HG02981 (cell line): ENCODE results near the gene MKLN1.
"Not testable (repeated sequence)": the region's sequence is repeated elsewhere in the genome, so short reads cannot be mapped to it uniquely, and the experiment has no call there.

Experiments
- ATAC-seq: cut with Tn5 transposase; IDR thresholded peaks from one replicate; pipeline ENCODE4 v1.9.1; 2021; ENCODE audit warnings: mild to moderate bottlenecking, moderate library complexity; ENCODE audit not compliant: unreplicated experiment

The MKLN1 gene

DNA sequence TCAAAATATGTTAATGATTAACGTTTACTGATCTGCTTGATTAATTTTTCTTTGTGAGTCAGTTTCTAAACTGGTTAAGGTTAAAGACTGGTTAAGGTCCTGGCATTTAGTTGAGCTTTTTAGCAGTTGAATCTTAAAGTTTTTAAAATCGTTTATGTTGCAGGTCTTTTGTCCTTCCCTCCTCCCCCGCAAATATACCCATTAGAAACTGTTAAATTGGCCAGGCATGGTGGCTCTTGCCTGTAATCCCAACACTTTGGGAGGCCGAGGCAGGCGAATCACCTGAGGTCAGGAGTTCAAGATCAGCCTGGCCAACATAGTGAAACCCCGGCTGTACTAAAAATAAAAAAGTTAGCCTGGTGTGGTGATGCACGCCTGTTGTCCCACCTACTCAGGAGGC, 127.9 kb downstream of the MKLN1 start:
- no peak for ATAC-seq

- no peak for ATAC-seq
Observed at GRCh38 chr7:131456338-131456737, 128.7 kb downstream of the MKLN1 start.

- ATAC-seq: no peak
Observed at GRCh38 chr7:131459256-131459655, 131.6 kb downstream of the MKLN1 start.

- ATAC-seq: no peak
Observed at GRCh38 chr7:131462059-131462458, 134.4 kb downstream of the MKLN1 start.

- ATAC-seq: not testable (repeated sequence)
Observed at GRCh38 chr7:131462715-131463114, 135.0 kb downstream of the MKLN1 start.

DNA sequence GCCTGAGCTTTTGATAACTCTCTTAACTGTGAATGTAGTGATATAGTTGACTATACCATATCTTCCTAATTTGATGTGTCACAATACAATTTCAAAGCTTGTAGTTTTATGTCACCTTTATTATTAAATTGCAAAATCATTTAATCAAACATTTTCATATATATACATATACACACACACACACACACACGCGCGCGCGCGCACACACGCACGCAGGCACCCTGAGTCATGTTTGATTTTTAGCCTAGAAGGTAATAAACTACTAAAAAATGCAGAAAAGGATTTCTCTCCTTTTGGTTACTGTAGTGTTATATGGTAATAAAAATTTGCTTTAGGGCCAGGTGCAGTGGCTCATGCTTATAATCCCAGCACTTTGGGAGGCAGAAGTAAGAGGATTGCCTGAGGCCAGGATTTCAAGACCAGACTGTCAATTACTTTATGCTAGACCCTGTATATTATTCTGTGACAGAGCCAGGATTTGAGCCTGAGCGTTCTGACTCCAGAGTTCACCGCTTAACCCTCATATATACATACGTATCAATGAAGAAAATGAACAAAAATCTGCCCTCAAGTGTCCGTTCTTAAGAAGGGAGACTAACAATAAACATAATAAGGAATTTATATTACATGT, 139.2 kb downstream of the MKLN1 start:
- ATAC-seq: no peak

DNA sequence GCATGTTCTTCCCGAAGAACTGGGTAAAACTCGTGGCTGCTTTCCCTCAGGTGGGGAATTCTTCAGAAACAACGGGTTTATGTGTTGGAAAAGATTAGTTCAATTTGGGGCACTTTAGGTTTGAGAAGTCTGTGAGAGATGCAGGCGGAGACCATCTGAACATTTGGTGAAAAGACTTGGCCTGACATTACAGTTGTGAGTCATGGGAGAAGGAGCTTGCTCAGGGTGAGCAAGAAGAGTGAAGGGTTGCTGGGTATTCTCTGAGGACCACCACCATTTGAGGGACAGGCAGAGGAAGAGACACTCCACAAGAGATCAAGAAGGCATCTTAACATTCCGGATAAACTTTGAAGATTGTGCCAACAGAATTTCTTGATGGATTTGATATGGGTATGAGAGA, 140.1 kb downstream of the MKLN1 start:
- ATAC-seq: no peak

DNA sequence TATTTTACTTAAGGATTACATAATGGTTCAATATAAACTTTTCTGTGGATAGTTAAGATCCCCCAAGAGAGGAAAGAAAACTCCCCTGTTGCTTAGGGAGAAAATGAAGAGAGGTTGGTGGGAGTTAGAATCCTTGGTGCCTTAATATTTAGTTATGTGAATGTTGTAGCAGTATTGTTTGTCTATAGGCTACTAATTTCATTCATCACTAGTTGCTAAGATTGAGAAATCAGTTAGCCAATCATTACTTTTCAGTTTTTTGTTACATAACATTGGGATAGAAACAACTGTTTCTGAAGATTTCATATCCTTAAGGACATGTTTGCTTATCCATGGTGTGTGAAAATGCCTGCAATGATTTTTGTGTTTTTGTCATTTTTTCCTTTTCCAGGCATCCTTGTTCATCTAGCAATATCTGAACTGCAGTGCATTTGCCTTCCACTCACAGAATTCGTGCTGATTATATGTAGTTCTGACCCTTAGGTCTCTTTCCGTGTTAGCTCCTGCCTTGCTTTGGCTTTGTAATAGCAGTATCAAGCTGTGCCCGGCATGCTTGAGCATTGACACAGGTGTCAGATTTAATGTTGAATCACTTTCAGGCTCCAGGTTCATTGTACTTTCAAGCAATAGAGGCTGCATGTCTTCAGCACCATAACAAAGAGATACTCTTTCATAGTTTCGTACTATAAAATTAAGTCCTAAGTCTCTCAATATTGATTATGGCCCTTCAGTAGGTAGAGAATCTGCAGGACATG, 143.8 kb downstream of the MKLN1 start:
- ATAC-seq: no peak

DNA sequence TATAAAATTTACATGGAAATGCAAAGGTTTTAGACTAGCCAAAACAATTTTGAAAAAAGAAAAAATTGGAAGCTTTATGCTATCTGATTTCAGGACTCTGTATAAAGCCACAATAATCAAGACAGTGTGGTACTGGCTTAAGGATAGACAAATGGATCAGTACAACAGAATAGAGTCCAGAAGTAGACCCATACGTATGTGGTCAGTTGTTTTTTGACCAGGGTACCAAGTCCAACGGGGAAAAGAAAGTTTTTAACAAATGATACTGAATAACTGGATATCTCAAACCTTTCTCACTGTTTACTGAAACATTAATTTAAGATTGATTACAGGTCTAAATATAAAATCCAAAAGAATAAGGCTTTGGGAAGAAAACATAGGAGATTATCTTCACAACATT, 149.1 kb downstream of the MKLN1 start:
- no peak for ATAC-seq

DNA sequence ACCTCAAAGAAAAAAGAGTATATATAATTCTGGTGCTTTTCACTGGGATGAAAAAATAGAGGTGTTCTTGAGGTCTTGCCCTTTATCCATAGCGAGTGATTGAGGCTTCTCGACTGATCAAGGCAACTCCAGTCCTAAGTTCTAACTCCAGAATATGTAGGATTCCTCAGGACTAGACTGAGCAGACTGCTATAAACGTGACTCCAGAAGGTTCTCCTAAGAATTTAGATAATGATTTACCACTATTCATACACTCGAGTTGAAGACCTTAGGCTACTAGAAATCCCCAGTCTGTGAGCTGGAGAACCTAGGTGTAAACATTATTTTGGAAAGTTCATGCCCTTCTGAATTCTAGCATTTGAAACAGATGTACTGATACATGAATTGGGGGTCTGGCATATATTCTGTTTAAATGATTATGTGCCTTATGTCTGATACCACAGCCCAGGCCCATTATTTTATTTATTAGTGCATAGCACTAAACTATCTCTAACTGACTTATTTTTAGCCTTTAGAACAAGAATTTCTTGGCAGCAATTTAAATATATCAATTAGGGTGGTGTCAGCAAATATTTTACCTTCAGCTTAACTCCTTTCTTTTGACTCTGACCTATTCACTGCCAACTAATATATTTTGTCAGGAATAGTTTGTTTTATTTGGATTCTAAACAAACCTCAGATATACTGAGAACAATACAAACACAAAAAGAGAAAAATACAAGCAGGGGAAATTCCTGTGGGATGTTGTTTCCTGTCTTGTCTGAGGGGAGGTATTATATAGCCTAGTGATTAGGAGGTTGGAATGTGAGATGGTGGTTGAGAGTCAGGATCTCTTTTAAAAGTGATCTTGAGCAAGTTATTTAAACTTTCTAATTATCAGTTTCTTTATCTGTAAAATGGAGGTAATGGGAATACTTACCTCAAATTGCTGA, 153.0 kb downstream of the MKLN1 start:
- ATAC-seq: no peak

- ATAC-seq: no peak
Observed at GRCh38 chr7:131482800-131483199, 155.1 kb downstream of the MKLN1 start.

DNA sequence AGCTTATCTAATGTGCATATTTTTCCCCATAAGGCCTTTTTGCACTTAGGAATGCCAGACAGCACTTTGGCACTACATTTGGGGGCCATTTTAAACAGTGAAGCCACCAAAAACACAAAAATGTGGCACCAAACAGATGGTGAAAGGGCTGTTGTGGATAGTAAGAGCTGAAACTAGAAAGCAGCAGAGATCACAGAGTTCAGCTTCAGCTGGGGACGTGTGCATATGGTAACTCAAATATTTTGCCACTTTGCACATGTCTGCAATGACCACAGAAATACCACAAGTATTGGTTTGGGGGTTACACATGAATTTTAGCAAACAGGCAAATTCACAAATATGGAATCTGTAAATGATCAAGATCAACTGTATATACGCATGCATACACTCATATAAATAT, 155.9 kb downstream of the MKLN1 start:
- no peak for ATAC-seq

GRCh38 chr7:131486346-131486745, 158.7 kb downstream of the MKLN1 start:
- ATAC-seq: no peak

GRCh38 chr7:131487217-131487616, 159.5 kb downstream of the MKLN1 start:
- no peak for ATAC-seq

GRCh38 chr7:131488361-131488760, 160.7 kb downstream of the MKLN1 start:
- no peak for ATAC-seq

DNA sequence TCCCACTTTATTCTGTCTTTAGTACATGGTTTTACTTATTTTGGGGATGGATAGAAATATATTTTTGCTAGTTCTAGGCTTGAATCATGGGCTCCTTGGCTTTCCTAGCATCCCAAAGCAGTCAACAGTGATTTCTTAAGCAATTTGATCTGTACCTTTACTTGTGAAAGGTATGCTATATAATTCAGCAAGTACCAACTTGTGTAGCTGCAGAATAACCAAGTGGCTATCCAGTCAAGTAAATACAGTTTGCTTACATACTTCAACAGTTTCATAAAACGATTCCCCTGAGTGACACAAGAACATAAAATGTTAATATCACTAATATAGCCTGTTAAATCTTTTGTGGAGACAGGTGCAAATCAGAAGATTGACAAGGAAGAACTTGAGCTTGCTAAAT, 161.5 kb downstream of the MKLN1 start:
- no peak for ATAC-seq

- no peak for ATAC-seq
Observed at GRCh38 chr7:131489881-131490280, 162.2 kb downstream of the MKLN1 start.

DNA sequence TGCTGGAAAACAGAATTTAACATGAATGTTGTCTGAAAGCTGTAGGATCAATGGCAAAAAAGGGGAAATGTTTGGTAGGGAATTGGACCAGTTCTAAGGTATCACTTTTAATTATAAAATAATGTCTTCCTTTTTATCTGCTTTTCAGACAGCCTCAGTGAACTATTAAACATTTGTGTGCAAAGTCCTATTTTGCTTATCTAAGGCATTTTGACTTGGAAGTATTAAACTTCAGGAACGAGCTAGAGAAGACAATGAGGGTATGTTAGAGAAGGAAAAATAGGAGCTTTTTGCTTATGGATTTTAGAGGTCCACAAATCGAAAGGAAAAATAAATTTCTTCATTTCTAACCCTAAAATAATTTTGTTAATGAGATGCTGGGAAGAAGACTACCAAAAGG, 165.4 kb downstream of the MKLN1 start:
- ATAC-seq: no peak

DNA sequence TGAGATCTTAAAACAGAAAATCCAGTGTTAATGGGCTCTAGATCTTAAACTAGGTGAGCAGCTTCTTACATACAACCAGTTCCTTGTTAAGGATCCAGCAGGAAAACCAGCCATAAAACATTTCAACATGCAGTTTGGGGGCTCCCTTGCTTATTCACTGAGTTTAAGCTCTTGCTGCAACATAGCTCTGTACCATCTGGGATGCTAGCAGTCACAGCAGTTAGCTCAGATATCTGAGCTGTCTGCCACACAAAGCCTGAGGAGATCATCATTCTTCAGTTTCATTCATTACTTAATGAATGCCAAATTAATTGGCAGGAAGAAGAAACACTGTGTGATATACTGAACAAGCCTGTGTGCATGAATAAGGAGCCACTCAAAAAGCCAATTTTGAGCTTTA, 165.9 kb downstream of the MKLN1 start:
- ATAC-seq: no peak

DNA sequence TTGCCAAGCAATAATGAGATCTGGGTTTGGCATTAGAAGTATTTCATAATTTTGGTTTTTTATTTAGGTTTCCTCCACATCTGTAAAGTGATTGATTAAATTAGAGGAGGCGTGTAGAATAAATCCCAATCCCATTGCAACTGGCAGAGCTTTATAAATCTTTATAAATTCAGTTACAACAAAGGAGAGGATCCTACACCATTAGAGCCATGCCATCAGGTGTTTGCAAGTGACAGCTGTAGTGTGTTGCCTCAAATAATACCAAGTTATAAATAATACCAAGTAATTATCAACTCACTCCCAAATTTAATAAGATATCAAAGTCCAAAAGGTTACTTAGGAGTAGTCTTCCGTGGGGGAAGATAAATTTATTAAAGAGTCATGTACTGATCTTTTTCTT, 166.5 kb downstream of the MKLN1 start:
- no peak for ATAC-seq

GRCh38 chr7:131495669-131496498, 168.2 kb downstream of the MKLN1 start:
- ATAC-seq: no peak
